ENCODE data around the gene BEND6.

Gene BEND6, protein sequence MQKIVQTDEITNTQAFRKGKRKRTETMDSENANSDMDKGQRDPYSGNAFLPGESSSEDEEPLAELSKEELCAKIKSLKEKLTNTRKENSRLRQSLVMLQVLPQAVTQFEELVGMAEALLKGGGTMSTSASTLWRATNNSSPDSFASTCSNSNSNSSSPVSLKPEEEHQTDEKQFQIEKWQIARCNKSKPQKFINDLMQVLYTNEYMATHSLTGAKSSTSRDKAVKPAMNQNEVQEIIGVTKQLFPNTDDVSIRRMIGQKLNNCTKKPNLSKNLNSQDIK

DNA sequence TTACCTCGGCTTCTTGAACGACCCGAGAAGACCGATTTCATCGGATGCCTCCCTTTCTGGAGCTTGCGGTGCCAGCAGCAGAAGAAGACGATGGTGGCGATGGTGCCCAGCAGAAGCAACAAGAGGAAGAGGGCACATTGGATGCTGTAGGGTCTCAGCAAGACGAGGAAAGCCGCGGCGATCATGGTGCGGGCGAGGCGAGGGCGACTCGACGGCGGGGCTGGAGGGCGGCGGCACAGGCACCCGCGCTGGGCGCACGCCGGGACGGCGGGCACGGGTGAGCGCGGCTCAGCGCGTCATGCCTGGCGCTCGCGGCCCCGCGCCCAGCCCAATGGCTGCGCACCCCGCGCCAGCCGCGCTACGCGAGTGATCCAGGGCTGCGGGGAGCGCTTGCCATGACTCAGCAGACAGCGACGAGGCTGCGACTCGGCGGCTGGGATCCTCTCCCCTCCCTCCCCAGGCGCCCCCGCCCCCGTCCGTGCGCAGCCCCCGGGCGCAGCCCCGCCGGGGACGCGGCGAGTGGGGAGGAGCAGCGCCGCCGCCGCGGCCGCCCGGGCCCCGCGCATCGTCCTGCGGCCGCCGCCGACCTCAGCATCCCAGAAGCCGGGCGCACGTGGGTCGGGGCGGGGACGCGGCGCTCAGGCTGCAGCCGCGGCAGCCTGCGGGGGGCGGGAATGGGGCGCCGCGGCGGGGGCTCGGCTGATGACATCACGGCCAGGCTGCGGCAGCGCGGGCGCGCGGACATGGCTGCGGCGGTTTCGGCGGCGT is at the start of gene BEND6:
Gene BEND6 (plus strand): TSS at position 705 of the 768 bp plus-strand sequence. CDS start 26,704 bp downstream, outside the sequence.
- peak; percentile 28 for DNase-seq

DNA sequence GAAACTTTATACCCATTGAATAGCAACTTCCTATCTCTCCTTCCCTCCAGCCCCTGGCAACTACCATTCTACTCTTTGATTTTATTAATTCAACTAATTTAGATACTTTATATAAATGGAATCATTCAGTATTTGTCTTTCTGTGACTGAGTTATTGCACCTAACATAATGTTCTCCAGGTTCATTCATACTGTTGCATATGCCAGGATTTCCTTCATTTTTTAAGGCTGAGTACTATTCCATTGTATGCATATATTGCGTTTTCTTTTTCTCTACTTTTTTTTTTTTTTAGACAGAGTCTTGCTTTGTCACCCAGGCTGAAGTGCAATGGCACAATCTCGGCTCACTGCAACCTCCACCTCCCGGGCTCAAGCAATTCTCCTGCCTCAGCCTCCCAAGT is 49.5 kb upstream of the BEND6 start:
- no peak for DNase-seq

DNA sequence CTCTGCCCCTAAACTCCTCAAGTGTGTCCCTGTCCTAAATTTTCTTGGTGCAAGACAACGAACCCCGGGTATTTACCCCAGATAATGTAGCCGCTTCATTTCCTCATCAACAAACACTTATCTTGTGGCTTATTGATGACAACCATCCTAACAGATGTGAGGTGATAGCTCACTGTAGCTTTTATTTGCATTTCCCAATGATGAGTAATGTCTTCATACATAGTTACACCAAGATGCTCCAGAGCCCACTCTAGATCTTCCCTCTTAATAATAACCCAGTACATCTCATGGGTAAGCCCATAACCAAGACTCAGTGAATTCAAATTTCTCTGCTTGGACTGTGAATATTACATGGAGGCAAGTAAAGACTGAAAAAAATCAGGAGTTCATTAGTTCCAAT is 48.2 kb upstream of the BEND6 start:
- no peak for DNase-seq

DNA sequence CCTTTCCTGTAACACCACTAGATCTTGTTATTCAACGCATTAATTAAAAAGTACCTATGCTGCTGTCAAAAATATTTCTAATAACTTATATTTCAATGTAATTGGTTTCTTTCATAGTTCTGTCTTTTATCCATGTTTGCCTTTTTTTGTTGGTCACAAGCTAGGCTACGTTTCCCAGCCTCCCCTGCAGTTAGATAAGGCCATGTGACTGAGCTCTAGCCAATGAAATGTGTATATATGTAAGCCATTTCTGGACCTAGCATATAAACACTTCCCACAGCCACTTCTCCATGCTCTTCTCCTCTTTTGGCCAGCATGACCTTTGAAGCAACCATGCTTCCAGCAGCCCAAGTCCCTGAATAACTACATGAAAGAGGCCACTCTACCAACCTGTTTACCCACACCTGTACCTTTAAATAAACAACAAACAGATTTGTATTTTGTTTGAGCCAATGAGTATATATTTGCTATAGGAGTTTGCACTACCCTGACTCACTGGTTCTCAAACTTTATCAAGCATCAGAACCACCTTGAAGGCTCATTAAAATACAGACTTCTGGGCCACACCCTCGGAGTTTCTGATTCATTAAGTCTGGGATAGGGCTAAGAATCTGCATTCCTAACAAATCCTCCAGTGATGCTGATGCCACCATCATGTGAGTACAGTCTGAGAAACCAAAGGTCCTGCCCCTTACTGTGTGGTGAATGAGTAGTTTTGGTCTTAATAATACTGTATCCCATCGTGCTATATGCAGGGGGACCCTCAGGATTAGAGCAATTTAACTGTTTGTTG is 45.6 kb upstream of the BEND6 start:
- no peak for DNase-seq

DNA sequence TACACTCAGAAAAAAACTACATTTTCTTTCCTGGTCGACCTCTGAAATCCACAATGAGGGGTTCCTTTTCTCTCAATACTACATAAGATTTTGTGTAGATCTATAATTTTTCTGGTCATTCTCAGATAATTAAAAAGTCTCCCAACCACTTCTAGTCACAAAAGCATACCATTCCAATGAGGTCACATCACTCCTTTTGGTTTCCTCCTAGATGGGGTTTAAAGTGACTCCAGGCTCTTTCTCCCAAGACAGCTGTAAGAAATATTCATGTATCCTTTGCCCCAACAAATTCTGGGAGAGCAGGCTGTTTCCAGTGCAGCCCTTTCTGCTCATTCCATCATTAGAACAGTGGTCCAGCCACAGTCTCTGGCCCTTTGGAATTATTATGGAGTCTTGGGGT is 43.1 kb upstream of the BEND6 start:
- DNase-seq = no peak

DNA sequence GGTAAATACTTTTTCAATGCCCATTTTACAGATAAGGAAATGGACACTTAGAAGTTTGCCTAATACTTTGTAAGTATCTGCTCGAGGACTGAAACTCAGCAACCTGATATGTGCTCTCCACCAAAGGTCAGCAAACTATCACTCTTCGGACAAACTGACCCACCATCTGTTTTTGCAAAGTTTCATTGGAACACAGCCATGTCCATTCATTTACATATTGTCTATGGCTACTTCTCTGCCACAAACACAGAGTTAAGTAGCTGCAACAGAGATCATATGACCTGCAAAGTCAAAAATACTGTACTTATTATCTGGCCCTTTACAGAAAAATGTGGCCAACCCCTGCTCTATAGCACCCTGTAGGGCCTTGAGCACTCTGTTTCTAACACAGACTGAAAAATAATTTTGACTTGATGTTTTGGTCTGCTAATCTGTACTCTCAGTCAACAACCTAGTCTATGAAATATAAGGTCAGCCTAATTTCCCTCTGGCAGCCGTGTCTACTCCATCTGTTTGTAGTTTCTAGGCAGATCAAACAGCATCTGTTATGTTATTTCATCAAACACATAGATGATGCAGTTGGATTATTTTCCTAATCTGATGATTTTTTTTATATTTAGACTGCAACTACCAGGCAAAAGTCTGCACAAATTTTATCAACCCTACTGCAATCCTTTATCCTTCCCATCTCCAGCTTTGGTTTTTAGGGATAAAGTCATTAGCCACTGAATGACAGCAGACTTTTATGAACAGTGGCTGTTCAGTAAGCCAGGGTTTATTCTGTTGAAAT is 41.4 kb upstream of the BEND6 start:
- DNase-seq = no peak

DNA sequence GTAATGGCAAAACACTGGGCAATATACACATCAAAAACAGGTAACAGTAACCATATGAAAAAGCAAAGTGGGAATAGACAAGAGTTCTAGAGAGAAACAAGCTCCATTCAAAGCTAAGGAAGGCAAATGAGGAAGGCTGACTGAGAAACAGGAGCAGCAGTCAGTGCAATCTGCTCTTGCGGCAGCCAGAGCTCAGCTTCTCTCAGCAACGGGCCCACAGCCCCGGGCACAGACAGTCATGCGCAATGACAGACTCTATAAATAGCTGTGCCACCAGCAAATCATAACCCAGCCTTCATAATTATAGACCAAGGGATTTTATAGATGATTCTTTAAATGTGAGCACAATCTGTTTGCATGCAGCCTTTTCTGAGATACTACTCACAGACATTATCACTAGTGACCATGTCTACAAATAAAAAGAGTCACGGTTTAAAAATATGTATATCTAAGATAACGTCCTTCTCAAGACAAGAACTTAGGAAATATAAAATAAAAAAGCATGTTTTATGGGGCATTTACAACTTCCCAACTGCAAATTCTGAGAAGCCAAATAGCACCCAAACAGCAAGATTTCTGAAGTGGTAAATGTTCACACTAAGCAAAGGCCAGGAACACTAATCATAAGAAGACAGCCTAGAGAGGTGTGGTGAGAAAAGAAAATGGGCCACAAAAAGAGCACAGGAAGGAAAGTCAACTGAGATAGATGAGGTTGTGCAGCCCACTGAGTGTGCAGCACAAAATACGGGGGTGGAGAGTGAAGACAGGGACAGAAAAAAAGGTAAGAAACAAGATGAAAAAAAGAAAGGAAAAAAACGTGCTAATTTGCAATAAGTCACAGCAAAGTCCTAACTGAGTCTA is 39.9 kb upstream of the BEND6 start:
- DNase-seq = no peak

DNA sequence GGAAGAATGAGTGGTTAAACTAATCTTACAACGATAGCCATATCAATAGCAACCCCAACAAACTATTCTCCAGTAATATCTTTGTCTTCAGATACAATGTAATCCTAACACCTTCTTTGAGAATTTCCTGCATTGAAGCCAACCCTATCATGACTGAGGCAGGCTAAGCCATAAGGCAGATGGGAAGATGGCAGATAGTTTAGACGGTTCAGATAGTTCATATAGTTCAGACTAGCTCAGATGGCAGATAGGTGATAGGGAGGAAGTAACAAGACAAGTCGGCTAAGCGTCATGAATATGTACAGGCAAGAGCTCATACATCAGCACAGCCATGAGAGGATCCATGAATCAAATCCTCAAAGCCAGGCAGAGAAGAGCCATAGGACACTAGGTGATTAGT is 39.1 kb upstream of the BEND6 start:
- no peak for DNase-seq

DNA sequence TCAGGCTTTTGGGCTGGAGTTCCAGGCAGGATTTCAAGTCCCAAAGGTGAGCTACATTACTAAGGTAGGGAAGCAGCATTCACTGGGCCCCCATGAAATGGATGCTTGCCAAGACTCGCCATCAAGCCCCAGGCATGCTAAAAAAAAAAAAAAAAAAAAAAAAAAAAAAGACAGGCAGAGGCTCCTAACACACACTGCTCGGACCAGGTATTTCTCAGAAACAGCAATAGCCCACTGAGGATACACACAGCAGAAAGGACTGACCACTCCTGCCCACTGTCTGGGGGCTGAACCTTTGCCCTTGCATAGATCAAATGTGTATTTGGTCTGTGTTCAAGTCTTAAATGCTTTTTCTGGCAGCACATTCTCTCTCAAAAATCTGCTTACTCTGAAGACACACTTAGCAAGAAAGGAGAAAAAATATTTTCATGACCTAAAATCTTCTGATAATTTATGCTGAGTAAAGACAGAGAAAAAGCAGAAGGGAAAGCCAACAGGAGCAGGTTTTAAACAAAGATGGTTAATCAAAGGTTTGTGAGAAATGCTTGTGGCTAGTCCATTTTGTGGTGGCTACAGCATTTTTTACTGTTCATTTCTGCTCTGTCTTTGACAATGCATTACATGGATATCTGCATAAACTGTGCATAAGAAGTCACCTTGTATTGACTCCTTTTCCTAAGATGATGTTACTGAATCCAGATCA is 37.9 kb upstream of the BEND6 start:
- DNase-seq = no peak

DNA sequence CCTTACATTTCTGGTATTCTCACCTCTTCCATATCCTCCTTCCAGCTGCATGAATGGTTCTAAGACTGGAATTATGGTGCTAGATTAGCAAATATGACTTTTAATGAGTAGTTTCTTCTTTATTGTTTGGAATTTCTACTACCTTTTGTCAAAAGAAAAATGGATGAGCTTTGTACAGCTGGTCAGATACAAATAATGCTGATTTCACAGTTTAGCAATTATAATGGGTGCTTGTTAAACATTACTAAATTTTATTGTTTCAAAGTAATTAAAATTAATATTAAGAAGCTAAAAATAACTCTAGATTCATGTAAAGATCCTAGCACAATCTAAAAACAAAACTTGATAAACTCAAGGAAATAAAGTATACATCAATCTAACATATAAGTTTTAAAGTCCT is 32.3 kb upstream of the BEND6 start:
- no peak for DNase-seq

DNA sequence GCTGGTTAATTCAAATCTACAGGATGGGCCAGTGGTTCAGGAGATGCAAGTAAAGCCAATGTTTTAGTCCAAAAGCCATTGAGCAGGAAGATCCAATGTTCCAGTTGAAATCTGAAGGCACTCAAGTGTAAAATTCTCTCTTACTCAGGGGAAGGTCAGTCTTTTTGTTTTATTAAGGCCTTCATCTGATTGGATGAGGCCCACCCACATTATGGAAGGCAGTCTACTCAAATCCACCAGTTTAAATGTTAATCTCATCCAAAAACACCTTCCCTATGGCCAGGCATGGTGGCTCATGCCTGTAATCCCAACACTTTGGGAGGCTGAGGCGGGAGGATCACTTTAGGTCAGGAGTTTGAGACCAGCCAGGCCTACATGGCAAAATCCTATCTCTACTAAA is 31.3 kb upstream of the BEND6 start:
- no peak for DNase-seq

DNA sequence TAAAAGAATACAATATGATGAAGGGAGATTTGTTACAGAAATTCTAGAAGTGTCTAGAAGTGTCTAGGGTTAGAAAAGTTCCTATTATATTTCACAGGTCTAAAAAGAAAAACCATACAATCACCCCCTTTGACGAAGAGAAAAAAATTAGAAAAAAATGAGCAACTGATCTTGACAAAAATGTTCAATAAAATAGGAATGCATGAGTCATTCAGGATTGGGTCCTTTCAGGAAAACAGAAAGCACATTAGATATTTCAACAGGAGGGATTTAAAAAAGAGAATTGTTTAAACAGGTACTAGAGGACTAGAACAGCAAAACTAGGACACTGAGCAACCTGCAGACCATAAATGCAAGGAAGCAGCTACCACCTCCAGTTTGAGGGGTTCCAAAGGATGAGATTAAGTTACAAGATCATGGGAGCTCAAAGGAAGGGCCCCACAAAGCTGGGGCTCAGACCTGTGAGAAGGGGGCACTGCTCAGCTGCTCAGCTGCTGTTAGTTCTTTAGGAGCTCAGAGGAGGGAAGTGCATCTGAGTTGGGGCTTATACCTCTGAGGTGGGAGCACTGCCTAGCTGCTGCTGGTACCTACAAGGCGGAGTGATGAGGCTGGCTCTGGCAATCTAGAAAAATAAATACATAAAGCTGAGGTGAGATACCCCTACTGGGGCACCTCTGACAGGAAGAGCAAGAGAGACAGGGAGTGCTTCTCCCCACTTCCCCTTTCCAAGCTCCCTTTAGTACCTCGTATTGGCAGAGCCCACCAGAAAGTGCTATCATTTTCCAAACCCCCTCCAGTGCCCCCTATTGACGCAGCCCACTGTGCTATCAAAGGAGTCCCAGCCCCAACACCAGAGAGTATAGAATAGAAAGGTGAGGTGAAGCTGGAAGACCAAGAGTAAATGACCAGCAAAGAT is 27.1 kb upstream of the BEND6 start:
- no peak for DNase-seq

DNA sequence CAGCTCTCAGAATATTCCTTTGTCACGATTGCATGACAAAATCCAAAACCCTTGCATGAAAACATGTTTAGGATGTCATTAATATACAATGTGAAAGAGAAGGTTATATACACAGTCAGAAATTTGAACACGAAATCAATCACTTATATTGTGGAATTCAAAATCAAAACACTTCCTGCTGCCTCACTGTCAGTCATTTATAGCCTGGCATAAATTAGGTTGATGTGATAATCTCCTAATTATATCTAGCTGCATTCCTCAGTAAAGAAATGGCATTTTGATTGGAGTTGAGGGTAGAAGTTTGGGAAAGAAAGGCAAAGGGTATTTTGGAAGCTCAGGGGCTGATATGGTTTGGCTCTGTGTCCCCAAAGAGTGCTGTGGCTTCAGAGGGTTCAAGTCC is 24.1 kb upstream of the BEND6 start:
- DNase-seq = no peak

DNA sequence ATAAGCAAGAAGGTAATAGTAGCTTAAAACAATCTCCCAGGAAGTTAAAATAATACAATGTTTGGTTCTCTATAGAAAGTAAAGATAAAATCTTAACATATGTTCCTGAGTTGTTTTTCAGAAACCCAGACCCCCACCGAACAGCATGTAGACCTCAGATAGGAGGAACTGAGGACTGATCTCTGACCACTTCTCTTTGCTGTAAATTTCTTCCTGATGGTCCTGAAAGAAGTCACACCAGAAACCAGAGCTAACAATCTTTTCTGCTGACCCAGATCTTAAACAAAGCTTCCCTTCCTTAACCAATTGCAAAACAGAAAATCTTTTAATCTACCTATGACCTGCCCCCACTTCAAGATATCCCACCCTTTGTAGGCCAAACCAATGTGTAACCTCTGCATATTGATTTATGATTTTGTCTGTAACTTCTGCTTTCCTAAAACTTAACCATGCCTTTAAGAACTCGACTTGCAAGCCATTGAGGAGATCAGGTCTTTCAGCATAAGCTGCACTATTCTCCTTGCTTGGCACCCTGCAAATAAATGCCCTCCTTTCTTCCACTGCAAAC is 21.9 kb upstream of the BEND6 start:
- no peak for DNase-seq

DNA sequence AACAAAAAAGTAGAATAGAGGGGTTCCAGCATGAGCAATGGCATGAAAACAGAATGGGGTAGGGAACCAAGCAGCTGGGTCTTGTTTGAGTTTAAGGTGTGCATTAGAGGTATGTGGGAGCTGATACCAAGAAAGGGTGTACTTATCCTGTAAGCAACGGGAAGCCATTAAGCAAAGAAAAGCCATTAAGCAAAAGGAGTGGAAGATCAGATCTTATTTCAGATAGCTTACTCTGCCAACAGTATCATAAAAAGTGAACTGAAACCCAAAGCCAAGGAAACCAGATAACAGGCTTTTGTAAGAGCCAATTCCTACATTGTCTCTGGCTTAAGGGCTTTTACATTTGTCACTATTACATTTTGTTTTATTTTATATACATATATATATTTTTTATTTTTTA is 21.3 kb upstream of the BEND6 start:
- DNase-seq = no peak

DNA sequence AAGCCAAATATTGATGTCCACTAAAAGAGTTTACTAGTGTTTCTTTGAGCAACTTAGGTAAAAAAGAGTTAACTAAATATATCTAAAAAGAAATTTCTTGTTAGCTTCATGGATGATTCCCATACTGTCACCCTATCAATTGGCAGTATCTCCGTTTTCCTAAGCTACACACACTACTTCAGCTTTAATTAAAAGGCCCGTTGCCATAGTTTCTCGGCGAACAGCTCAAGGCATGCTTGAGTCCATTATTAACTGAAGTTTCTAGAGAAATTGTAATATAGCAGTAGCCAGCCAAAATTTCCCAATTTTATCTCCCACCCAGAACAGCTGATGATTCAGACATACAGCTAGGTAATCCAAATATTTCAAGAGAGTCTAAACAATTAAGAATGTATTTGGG is 20.0 kb upstream of the BEND6 start:
- DNase-seq = no peak

DNA sequence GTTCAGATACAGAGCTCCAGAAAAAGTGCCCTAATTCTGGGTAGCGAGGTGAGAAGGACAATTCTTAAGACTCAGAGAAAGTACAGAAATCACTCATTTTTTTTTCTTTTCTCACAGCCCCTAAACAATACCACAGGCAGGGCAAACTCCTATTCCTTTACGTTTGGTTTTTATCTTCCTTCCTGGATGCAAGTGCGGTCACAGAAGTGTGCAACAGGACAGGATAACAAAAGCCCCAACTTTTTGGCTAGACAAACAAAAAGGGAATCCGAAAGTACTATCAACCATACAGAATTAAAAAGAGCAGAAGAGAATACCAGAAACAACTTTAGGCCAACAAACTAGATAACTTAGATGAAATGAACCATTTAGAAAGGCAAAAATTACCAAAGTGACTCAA is 18.4 kb upstream of the BEND6 start:
- DNase-seq = no peak

DNA sequence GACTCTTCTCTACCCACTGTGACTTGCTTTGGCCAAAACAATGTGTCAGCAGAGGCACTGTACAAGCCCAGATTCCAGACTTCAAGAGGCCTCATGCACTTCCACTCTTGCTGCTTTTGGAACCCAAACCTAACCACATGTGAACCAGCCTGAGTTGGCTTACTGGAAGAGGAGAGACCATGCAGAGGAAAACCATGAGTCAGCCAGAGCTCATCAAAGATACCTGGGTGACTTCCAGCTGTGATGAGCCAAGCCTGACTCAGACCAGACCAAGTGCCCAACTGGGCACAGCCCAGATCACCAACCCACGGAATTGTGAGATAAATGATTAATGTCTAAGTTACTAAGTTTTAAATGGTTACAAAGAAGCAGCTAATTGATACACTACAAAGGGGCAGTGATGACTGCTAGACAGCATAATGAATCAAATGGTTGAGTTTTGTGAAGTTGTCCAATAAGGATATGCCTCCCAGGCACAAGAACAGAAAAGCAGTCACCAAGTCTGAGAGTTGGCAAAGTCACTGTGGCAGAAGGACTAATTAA is 16.2 kb upstream of the BEND6 start:
- no peak for DNase-seq

DNA sequence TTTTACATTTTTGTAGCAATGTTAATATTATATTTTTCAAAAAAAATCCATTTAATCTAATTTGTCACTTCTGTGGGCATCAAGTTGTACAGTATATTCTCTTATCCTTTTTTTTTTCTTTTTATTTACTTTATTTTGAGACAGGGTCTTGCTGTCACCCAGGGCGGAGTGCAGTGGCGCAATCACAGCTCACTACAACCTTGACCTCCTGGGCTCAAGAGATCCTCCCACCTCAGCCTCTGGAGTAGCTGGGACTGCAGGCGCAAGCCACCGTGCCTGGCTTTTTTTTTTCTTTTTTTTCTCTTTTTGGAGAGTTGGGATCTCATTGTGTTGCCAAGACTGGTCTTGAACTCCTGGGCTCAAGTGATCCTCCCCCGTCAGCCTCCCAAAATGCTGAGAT is 14.4 kb upstream of the BEND6 start:
- DNase-seq = no peak

DNA sequence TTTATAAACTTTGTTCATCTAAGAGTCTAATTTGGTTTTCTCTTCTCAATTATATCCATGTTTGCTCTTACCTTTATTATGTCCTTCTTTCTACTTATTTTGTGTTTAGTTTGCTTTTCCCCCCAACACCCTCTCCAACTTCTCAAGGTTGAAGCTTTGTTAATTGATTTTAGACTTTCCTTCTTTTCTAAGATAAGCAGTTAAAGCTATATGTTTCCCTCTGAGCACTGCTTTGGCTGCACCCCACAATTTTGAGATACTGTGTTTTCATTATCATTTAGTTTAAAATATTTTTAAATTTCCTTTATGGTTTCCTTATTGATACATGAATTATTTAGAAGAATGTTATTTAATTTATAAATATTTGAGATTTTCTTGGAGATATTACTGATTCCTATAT is 13.9 kb upstream of the BEND6 start:
- no peak for DNase-seq
